Psoas muscle (tissue), 8 donors: Measurements from ENCODE around the gene ACAA1. TPM values are rescaled to one million over a fixed set of nuclear protein-coding genes. Genes with fewer than 3 reads are reported as not detected.

ENCODE experiments used
- ATAC-seq, 4 donors: fragments of 200-7000 bp; cut with Tn5 transposase; one replicate each; pipeline ENCODE4 v1.9.1; 2020; ENCODE audit warnings: moderate library complexity in 3 of 4, mild to moderate bottlenecking in 2 of 4
- DNase-seq, 2 donors: peaks; one replicate each; pipeline ENCODE4 v3.0.0-alpha.2; 2020
- H3K27ac ChIP-seq: fragments of 200-600 bp; one replicate; pipeline ENCODE4 v1.8.0; 2022
- H3K27me3 ChIP-seq, 3 donors: fragments of 200-600 bp in 1 of 3; one replicate each; pipeline versions ENCODE4 v1.6.1 to v1.8.0; 2013 to 2022; ENCODE audit warnings: low read length in 2 of 3, mild to moderate bottlenecking in 2 of 3, moderate library complexity in 1 of 3; ENCODE audit not compliant: insufficient read depth in 3 of 3
- H3K36me3 ChIP-seq, 2 donors: fragments of 200-600 bp in 1 of 2; one replicate each; pipeline versions ENCODE4 v1.6.1 to v1.8.0; 2013 to 2022; ENCODE audit warnings: low read depth in 1 of 2, mild to moderate bottlenecking in 1 of 2, moderate library complexity in 1 of 2; ENCODE audit not compliant: insufficient read depth in 1 of 2
- H3K4me1 ChIP-seq: fragments of 200-600 bp; one replicate; pipeline ENCODE4 v1.8.0; 2022
- H3K4me3 ChIP-seq: fragments of 200-600 bp; one replicate; pipeline ENCODE4 v1.8.0; 2022; ENCODE audit warnings: mild to moderate bottlenecking
- H3K9me3 ChIP-seq: fragments of 200-600 bp; one replicate; pipeline ENCODE4 v1.8.0; 2022
- WGBS, 3 donors: extraction: QIAGEN DNeasy Blood & Tissue Kit; methylation state at CpG; one replicate each; pipeline versions ENCODE4 v1.1.6 to v1.1.7; 2013; 5-methylcytosine and 5-hydroxymethylcytosine counted together
- intact Hi-C, 2 donors: fragments of 100-400 bp; cut with DNase I; formaldehyde crosslinking; loops; one replicate each; pipeline versions ENCODE4 v1.11.0 to v1.14.2; 2022
- polyA plus RNA-seq, 3 donors: library from polyadenylated mRNA; stranded (reverse); fragments of 200-250 nt; gene quantifications; one replicate each; pipeline ENCODE4 v1.2.3, GENCODE V29; 2013
- total RNA-seq, 4 donors: library from RNA; stranded (reverse); fragmentation: NEBNext Ultra II Directional in 2 of 4; extraction: Animal tissue kit (Norgen Biotek cat#: 25700) in 2 of 4; gene quantifications; one replicate each; pipeline versions ENCODE4 v1.2.1 to v1.2.4, GENCODE V29; 2021 to 2023
- TF ChIP-seq, protein P1 (sequence below): fragments of 200-600 bp; IDR thresholded peaks from one replicate; pipeline ENCODE4 v1.8.0; 2022; ENCODE audit warnings: antibody characterized with exemption
- donor health status: healthy with polysubstance abuse.
- donor health status: DM: no; HTN: no; CAD: no; lungs with moderate emphysema.
- donor health status: Bipolar disorder and iron deficiency.
- donor health status: healthy.
- donor health status: DM: yes; HTN: yes; CAD: no.
- donor health status: DM: no; HTN: no; CAD: no.
- donor health status: DM: no; HTN: no; CAD: no.
- donor health status: DM: yes; HTN: yes; CAD: no.

The ACAA1 gene
- total and polyA plus RNA-seq, 7 donors: 23.6 to 52.2 (median 34.9) TPM

DNA sequence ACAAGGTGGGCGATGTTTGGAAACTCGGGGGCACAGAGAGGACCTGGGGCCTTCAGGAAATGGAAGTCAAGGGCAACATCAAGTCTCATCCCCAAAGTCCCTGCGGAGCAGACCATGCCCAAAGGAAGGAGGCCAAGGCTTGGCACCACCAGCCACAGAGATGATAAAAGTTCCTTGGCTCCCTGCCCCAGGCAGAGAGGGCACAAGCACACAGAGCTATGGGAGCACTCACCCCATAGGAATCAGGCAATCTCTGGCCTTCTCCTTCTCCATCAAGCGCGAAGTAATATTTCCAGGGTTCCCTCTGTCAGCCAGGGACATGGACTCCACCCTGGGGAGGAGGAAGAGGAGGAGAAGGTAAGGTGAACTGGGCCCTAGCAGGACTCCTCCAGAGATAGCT is 7.9 kb downstream of the ACAA1 start:
- ATAC-seq (no peak), DNase-seq (no peak)
- Histone ChIP-seq H3K27me3 (no peaks in the 10 kb centered on the region), H3K27ac (no peak overlapping the region), H3K4me1 (no peaks in the 10 kb centered on the region), H3K9me3 (no peaks in the 10 kb centered on the region), H3K36me3 (peaks cover 19 to 100% of the 10 kb centered on the region in 2 donors), H3K4me3 (no peak overlapping the region)
- 96 to 98% (median 97%) methylated on average over 5 of the region's 5 CpGs for WGBS, 3 donors
- intact Hi-C loops: loop anchor here in 1 of 2 donors (10.0 kb wide), 1 partner anchor 346 kb away; no protein-coding TSS in a partner anchor
- TF ChIP-seq, protein P1, sequence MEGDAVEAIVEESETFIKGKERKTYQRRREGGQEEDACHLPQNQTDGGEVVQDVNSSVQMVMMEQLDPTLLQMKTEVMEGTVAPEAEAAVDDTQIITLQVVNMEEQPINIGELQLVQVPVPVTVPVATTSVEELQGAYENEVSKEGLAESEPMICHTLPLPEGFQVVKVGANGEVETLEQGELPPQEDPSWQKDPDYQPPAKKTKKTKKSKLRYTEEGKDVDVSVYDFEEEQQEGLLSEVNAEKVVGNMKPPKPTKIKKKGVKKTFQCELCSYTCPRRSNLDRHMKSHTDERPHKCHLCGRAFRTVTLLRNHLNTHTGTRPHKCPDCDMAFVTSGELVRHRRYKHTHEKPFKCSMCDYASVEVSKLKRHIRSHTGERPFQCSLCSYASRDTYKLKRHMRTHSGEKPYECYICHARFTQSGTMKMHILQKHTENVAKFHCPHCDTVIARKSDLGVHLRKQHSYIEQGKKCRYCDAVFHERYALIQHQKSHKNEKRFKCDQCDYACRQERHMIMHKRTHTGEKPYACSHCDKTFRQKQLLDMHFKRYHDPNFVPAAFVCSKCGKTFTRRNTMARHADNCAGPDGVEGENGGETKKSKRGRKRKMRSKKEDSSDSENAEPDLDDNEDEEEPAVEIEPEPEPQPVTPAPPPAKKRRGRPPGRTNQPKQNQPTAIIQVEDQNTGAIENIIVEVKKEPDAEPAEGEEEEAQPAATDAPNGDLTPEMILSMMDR: no peak

DNA sequence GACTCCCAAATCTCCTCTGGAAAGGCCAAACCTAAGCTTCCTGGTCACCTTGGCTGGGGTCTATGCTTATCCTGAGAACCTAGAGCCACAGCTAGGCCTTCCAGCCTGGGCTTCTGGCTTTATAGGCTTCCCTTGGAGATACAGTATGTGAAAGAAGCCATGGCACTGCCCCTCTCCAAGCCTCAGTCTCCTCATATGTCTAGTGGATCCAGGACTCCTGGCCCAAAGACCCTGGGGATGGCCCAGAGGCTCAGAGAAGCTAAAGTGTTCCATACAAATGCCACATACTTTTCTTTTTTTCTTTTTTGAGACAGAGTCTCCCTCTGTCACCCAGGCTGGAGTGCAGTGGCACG is 8.6 kb downstream of the ACAA1 start:
- Histone ChIP-seq H3K9me3 (no peaks in the 10 kb centered on the region), H3K36me3 (peaks cover 19 to 100% of the 10 kb centered on the region in 2 donors), H3K27me3 (no peaks in the 10 kb centered on the region), H3K27ac (no peak overlapping the region), H3K4me1 (no peaks in the 10 kb centered on the region), H3K4me3 (no peak overlapping the region)
- 100% methylated on average over 1 of the region's 1 CpG for WGBS, 3 donors
- ATAC-seq (no peak), DNase-seq (no peak)
- intact Hi-C loops: loop anchor here in 1 of 2 donors (10.0 kb wide), 1 partner anchor 347 kb away; no protein-coding TSS in a partner anchor
- TF ChIP-seq, protein P1: no peak

DNA sequence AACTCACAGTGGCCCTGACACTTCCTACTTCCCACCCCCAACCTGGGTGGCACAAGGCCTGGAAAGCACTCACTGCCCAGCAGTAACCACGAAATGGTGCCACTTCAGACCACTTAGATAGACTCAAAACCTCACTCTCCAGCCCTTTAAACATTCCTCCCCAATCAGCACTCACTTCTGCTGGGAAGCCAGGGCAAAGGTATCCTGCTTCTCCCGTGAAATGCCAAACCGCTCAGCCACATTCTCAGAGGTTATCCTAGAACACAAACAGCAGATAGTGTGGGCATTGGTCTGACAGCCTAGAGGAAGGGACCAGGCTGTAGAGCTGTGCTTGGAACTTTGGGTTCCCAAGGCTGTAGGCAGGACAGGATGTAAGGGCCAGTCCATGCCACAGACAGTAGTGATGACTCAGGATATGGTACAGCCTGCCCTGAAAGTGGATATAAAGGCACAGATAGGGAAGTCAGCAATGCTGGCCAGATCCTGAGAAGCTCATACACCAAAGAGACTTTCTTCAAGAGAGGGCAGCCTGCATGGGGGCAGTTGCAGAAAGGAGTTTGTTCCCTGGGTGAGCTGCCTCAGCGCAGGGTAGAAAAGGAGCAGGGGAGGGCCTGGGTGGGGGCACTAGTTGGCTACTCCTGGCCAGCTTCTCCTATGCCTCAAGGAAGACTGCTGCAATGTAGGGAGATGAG is 9.2 kb downstream of the ACAA1 start:
- H3K27ac ChIP-seq: no peak overlapping the region
- intact Hi-C loops: loop anchor here in 1 of 2 donors (10.0 kb wide), 1 partner anchor 347 kb away; no protein-coding TSS in a partner anchor
- TF ChIP-seq, protein P1: no peak
- H3K9me3 ChIP-seq: no peaks in the 10 kb centered on the region
- no peaks in the 10 kb centered on the region for H3K4me1 ChIP-seq
- DNase-seq: no peak
- no peak for ATAC-seq
- H3K4me3 ChIP-seq: no peak overlapping the region
- H3K36me3 ChIP-seq: peaks cover 20 to 100% of the 10 kb centered on the region in 2 donors
- WGBS, 3 donors: 95 to 97% (median 97%) methylated on average over 4 of the region's 4 CpGs
- no peaks in the 10 kb centered on the region for H3K27me3 ChIP-seq

DNA sequence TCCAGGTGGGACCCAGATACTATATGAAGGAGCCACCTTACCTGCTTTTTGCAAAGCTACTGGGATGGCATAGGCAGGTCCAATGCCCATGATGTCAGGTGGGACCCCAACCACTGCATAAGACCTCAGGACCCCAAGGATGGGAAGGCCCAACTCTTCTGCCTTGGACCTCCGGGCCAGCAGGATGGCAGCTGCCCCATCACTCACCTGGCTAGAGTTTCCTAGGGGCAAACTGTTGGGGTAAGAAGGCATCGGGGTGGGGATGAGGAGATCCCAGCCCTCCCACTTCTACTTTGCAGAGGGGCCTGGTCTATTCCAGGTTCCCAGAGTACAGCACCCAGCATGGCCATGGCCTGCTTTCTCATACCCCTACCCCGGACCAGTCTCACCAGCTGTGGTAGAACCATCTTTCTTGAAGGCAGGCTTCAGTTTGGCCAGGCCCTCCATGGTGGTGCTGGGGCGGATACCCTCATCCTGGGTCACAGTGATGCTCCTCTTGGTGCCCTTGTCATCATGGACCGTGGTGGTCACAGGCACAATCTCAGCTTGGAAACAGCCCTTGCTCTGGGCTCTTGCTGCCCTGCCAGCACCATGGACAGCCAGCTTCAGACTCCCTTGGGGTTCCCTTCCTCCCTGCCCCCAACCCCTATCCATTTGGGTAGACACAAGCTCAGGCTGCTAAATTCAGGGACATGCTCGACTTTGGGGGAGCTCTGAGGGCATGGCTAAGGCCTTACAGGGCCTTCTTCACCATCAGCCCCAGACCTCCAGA is 10.6 kb downstream of the ACAA1 start:
- ATAC-seq: no peak
- no peaks in the 10 kb centered on the region for H3K4me1 ChIP-seq
- TF ChIP-seq, protein P1: no peak
- no peak for DNase-seq
- no peaks in the 10 kb centered on the region for H3K27me3 ChIP-seq
- intact Hi-C loops: loop anchor here in 1 of 2 donors (10.0 kb wide), 1 partner anchor 348 kb away; no protein-coding TSS in a partner anchor
- H3K4me3 ChIP-seq: no peak overlapping the region
- 90 to 94% (median 91%) methylated on average over 6 of the region's 6 CpGs for WGBS, 3 donors
- peaks cover 16 to 100% of the 10 kb centered on the region in 2 donors for H3K36me3 ChIP-seq
- H3K27ac ChIP-seq: no peak overlapping the region
- H3K9me3 ChIP-seq: no peaks in the 10 kb centered on the region
